HL-60 (cell line): ENCODE results near the gene DLX4.

Experiments used
- DNase-seq, 2 experiments: peaks; one replicate each; pipeline ENCODE4 v3.0.0-alpha.2; 2010 to 2020; ENCODE audit warnings: low read depth in 1 of 2, low spot score in 1 of 2
- H3K27ac ChIP-seq: fragments of 250-450 bp; sonication (Bioruptor Pico); replicated peaks from 2 replicates; pipeline ENCODE4 v1.5.1; 2020; ENCODE audit warnings: mild to moderate bottlenecking, moderate library complexity
- H3K27me3 ChIP-seq: fragments of 250-450 bp; sonication (Bioruptor Pico); 2 replicates; pipeline ENCODE4 v1.5.1; 2021; ENCODE audit warnings: mild to moderate bottlenecking, moderate library complexity; ENCODE audit not compliant: insufficient read depth, poor library complexity, severe bottlenecking
- H3K4me3 ChIP-seq: replicated peaks from 2 replicates; pipeline ENCODE4 v1.5.1; 2011; ENCODE audit warnings: mild to moderate bottlenecking, control low read depth, low read length; ENCODE audit not compliant: insufficient read depth
- CTCF ChIP-seq: IDR thresholded peaks from one replicate; pipeline ENCODE4 v1.5.1; 2011; ENCODE audit warnings: low read length, control low read depth, inconsistent platforms; ENCODE audit not compliant: insufficient read depth
- GABPA ChIP-seq: IDR thresholded peaks from 2 replicates; pipeline ENCODE4 v1.6.1; 2012; ENCODE audit warnings: low read depth
- POLR2AphosphoS5 ChIP-seq: IDR thresholded peaks from 2 replicates; pipeline ENCODE4 v1.6.1; 2012; ENCODE audit warnings: low read depth
- REST ChIP-seq: IDR thresholded peaks from 2 replicates; pipeline ENCODE4 v1.6.1; 2012; ENCODE audit warnings: low read depth; ENCODE audit not compliant: insufficient replicate concordance
- SPI1 ChIP-seq: IDR thresholded peaks from 2 replicates; pipeline ENCODE4 v1.6.1; 2012; ENCODE audit warnings: low read depth, mild to moderate bottlenecking, borderline replicate concordance

DLX4 gene

GRCh38 chr17:49989518-49989880 is 20.5 kb downstream of the DLX4 start:
- no peak overlapping the region for H3K4me3 ChIP-seq
- H3K27ac ChIP-seq: no peak overlapping the region
- TF ChIP-seq REST (no peak), CTCF (no peak), POLR2AphosphoS5 (no peak), GABPA (no peak), SPI1 (no peak)
- H3K27me3 ChIP-seq: peaks cover 50% of the 10 kb centered on the region
- DNase-seq: no peak

GRCh38 chr17:49990331-49990730 is 21.3 kb downstream of the DLX4 start:
- TF ChIP-seq POLR2AphosphoS5 (no peak), CTCF (no peak), SPI1 (no peak), REST (no peak), GABPA (no peak)
- H3K4me3 ChIP-seq: no peak overlapping the region
- no peak for DNase-seq
- H3K27ac ChIP-seq: no peak overlapping the region
- H3K27me3 ChIP-seq: peaks cover 58% of the 10 kb centered on the region

- Histone ChIP-seq H3K27ac (no peak overlapping the region), H3K27me3 (peaks cover 64% of the 10 kb centered on the region)
Measured at GRCh38 chr17:49990921-49991320, 21.9 kb downstream of the DLX4 start.

More at GRCh38 chr17:49990921-49991320, 21.9 kb downstream of the DLX4 start:
- TF ChIP-seq SPI1 (no peak), POLR2AphosphoS5 (no peak), GABPA (no peak), REST (no peak), CTCF (no peak)
- no peak overlapping the region for H3K4me3 ChIP-seq
- no peak for DNase-seq
